GM12878 (cell line): ENCODE data around the gene MTFR1L. TPM values are rescaled to one million over a fixed set of nuclear protein-coding genes. Genes with fewer than 3 reads are reported as not detected.

Experiments used
- ATAC-seq: fragments of 200-7000 bp; cut with Tn5 transposase; 3 replicates; pipeline ENCODE4 v1.9.1; 2020; ENCODE audit warnings: mild to moderate bottlenecking, moderate library complexity
- BruUV-seq: library from RNA; stranded (reverse); fragments of 400-500 nt; replicated peaks from 2 replicates; lab custom pipeline; 2021; lab: Mats Ljungman, UMichigan
- CTCF ChIA-PET: fragments of 300-600 bp; sonication (Branson Sonifier 250); formaldehyde crosslinking; extraction: SDS; loops from one replicate; lab custom pipeline; 2021; ENCODE audit warnings: inconsistent platforms; lab: Yijun Ruan, JAX
- POLR2A ChIA-PET: fragments of 350-600 bp; formaldehyde crosslinking; extraction: SDS; loops from one replicate; lab custom pipeline; 2021; ENCODE audit warnings: inconsistent platforms; lab: Charles Lee
- RAD21 ChIA-PET: fragments of 300-600 bp; sonication (Branson Sonifier 250); formaldehyde crosslinking; loops from one replicate; lab custom pipeline; 2023; ENCODE audit warnings: antibody characterized with exemption; ENCODE audit not compliant: unreplicated experiment; lab: Charles Lee
- SMC1A ChIA-PET: fragments of 300-600 bp; sonication (Branson Sonifier 250); formaldehyde crosslinking; loops from one replicate; lab custom pipeline; 2023; ENCODE audit not compliant: unreplicated experiment, uncharacterized antibody; lab: Charles Lee
- DNase-seq: peaks from one replicate; pipeline ENCODE4 v3.0.0-alpha.2; 2011; ENCODE audit warnings: low read depth, low spot score
- FAIRE-seq: peaks from 3 replicates; lab custom pipeline; 2011; peaks lifted over from hg19 to GRCh38; lab: Jason Lieb, UNC
- H2AFZ ChIP-seq: 2 replicates; pipeline ENCODE4 v1.6.0; 2011; ENCODE audit warnings: low read depth, low read length, control low read depth; ENCODE audit not compliant: control insufficient read depth
- H3K27ac ChIP-seq: 2 replicates; pipeline ENCODE4 v1.5.1; 2011; ENCODE audit warnings: control low read depth; ENCODE audit not compliant: control insufficient read depth, insufficient read depth
- H3K27me3 ChIP-seq, 2 experiments: replicated peaks in 1 of 2; 2 replicates each; pipeline versions ENCODE4 v1.6.0 to v1.6.1; 2011; ENCODE audit warnings: low read length in 1 of 2; ENCODE audit not compliant: control insufficient read depth in 2 of 2, insufficient read depth in 2 of 2
- H3K36me3 ChIP-seq, 2 experiments: 2 replicates each; pipeline ENCODE4 v1.5.1; 2011; ENCODE audit warnings: low read length in 1 of 2; ENCODE audit not compliant: control insufficient read depth in 2 of 2, insufficient read depth in 2 of 2
- H3K4me1 ChIP-seq: 2 replicates; pipeline ENCODE4 v1.6.1; 2011; ENCODE audit warnings: mild to moderate bottlenecking, low read length, moderate library complexity, mixed read lengths; ENCODE audit not compliant: control insufficient read depth, insufficient read depth
- H3K4me2 ChIP-seq: 2 replicates; pipeline ENCODE4 v1.6.0; 2011; ENCODE audit warnings: control low read depth; ENCODE audit not compliant: control insufficient read depth, insufficient read depth
- H3K4me3 ChIP-seq: fragments of 200-600 bp; sonication (generic); 2 replicates; pipeline ENCODE4 v1.5.1; 2016
- H3K79me2 ChIP-seq: 2 replicates; pipeline ENCODE4 v1.6.0; 2011; ENCODE audit warnings: low read length; ENCODE audit not compliant: control insufficient read depth, insufficient read depth
- H3K9ac ChIP-seq: 2 replicates; pipeline ENCODE4 v1.8.0; 2011; ENCODE audit warnings: low read length, control low read depth, mixed read lengths; ENCODE audit not compliant: control insufficient read depth, insufficient read depth
- H3K9me3 ChIP-seq: replicated peaks from 3 replicates; pipeline ENCODE4 v1.5.1; 2011; ENCODE audit warnings: mild to moderate bottlenecking, low read length; ENCODE audit not compliant: control insufficient read depth, insufficient read depth
- H4K20me1 ChIP-seq: 2 replicates; pipeline ENCODE4 v1.6.0; 2011; ENCODE audit not compliant: control insufficient read depth, insufficient read depth
- MYC ChIP-seq: IDR thresholded peaks from 2 replicates; pipeline ENCODE4 v1.6.1; 2011; ENCODE audit warnings: mild to moderate bottlenecking, low read length, moderate library complexity, inconsistent platforms; ENCODE audit not compliant: insufficient read depth, insufficient replicate concordance, insufficient read length, severe bottlenecking
- RUNX3 ChIP-seq: IDR thresholded peaks from 2 replicates; pipeline ENCODE4 v1.6.1; 2012; ENCODE audit warnings: low read length, inconsistent platforms
- ZNF24 ChIP-seq: fragments of 450-650 bp; IDR thresholded peaks from 2 replicates; pipeline ENCODE4 v1.6.1; 2017; ENCODE audit warnings: antibody characterized with exemption, mild to moderate bottlenecking
- WGBS: methylation state at CpG from one replicate; pipeline ENCODE4 v1.1.6; 2016; ENCODE audit warnings: low lambda C conversion rate; ENCODE audit not compliant: insufficient replicate concordance, insufficient coverage; ENCODE audit errors: missing lambda C conversion rate; 5-methylcytosine and 5-hydroxymethylcytosine counted together
- in situ Hi-C: fragments of 300-500 bp; cut with MboI; formaldehyde crosslinking; loops from 9 replicates; pipeline ENCODE4 v1.14.3; 2018; ENCODE audit warnings: mixed read lengths
- intact Hi-C: fragments of 100-400 bp; cut with micrococcal nuclease; formaldehyde crosslinking; loops from one replicate; pipeline ENCODE4 v1.14.2; 2022; ENCODE audit not compliant: unreplicated experiment
- polyA plus RNA-seq, 11 experiments: library from polyadenylated mRNA; depleted of rRNA in 4 of 11; unstranded in 6 of 11; stranded (reverse) in 5 of 11; fragments of >200 nt; fragmentation: Nextera tagmentation in 4 of 11; fragmentation: Illumina TruSeq in 1 of 11; extraction: Ambion mirVana in 4 of 11; extraction: Trizol in 1 of 11; gene quantifications; 1 replicate in 1 of 11; 2 replicates in 10 of 11; pipeline versions ENCODE4 v1.2.1 to v1.2.3, GENCODE V29; 2011 to 2016; ENCODE audit warnings: inconsistent platforms in 2 of 11, missing spikeins in 2 of 11, low read depth in 1 of 11
- total RNA-seq, 4 experiments: library from RNA; depleted of rRNA in 3 of 4; stranded (reverse); fragments of >200 nt in 3 of 4; fragmentation: Illumina TruSeq in 1 of 4; extraction: Trizol in 1 of 4; gene quantifications; 2 replicates each; pipeline versions ENCODE4 v1.2.1 to v1.2.3, GENCODE V29; 2013 to 2021

MTFR1L gene
- total and polyA plus RNA-seq, 10 of the 15 experiments (the other 5 are each of a cell fraction or from before 2014, with no cell fraction given), result 16.9 to 44.2 (median 30.3) TPM

- H3K9ac ChIP-seq, result no peak overlapping the region
- no peaks in the 10 kb centered on the region for H3K79me2 ChIP-seq
- CTCF ChIA-PET, result interaction anchor here (0.6 to 2.8 kb wide), 7 partner anchors 16 to 300 kb away, joined by 3 to 18 read pairs (median 4); partner anchors contain the start of gene MTFR1L
- ATAC-seq (peak; percentile 73), DNase-seq (no peak), FAIRE-seq (peak; percentile 35)
- H3K9me3 ChIP-seq, result no peaks in the 10 kb centered on the region; the same call in 2 of the 3 replicates
- POLR2A ChIA-PET, result interaction anchor here (0.7 to 1.6 kb wide), 3 partner anchors 15 to 266 kb away, joined by 3 to 5 read pairs (median 3); partner anchors contain the start of gene MTFR1L
- WGBS, result 3% methylated on average over 7 of the region's 10 CpGs
- H3K27me3 ChIP-seq, result no peaks in the 10 kb centered on the region
- BruUV-seq, result no TSS peak
- no peak overlapping the region for H3K27ac ChIP-seq
- H3K4me1 ChIP-seq, result peaks cover 36% of the 10 kb centered on the region
- H3K4me3 ChIP-seq, result no peak overlapping the region
- in situ Hi-C loops, result loop anchor here (25.0 kb wide), 1 partner anchor 392 kb away; the partner anchor contains the start of gene RHCE
- SMC1A ChIA-PET, result interaction anchor here (0.9 to 1.1 kb wide), 2 partner anchors 195 to 196 kb away, joined by 3 read pairs; no protein-coding TSS in a partner anchor
- no peaks in the 10 kb centered on the region for H3K36me3 ChIP-seq
- TF ChIP-seq MYC, result no peak
- TF ChIP-seq RUNX3, result peak; percentile 32; the same call in 1 of the 2 replicates
- TF ChIP-seq ZNF24, result 0 out of 2 replicates have a peak, but pooled peaks have one; percentile 17
- peak overlapping the region; percentile 51 for H3K4me2 ChIP-seq
- no peaks in the 10 kb centered on the region for H4K20me1 ChIP-seq
- intact Hi-C loops, result loop anchor here (5.0 to 10.0 kb wide), 2 partner anchors 127 to 560 kb away; partner anchors contain the start of gene RSRP1
- H2AFZ ChIP-seq, result no peak overlapping the region
- RAD21 ChIA-PET, result no interaction called here
Observed at GRCh38 chr1:25804244-25804963, 15.3 kb upstream of the MTFR1L start.
